Liver (tissue), 9 donors: ENCODE data around the gene ZNF32. TPM values are rescaled to one million over a fixed set of nuclear protein-coding genes. Genes with fewer than 3 reads are reported as not detected.

Experiments used
- DNase-seq: peaks from one replicate; pipeline ENCODE4 v3.0.0-alpha.2; 2017; ENCODE audit warnings: low spot score
- H3K27ac ChIP-seq, 2 donors: one replicate each; pipeline ENCODE4 v1.7.0; 2013; ENCODE audit warnings: inconsistent platforms in 2 of 2, low read length in 2 of 2, control low read depth in 1 of 2, low read depth in 1 of 2, mild to moderate bottlenecking in 1 of 2
- H3K27me3 ChIP-seq, 4 donors: one replicate each; pipeline versions ENCODE4 v1.6.1 to v1.7.0; 2013; ENCODE audit warnings: low read length in 3 of 4, inconsistent platforms in 1 of 4, mild to moderate bottlenecking in 1 of 4, moderate library complexity in 1 of 4; ENCODE audit not compliant: control insufficient read depth in 4 of 4, insufficient read depth in 4 of 4
- H3K36me3 ChIP-seq, 4 donors: one replicate each; pipeline versions ENCODE4 v1.6.1 to v1.7.0; 2013; ENCODE audit warnings: low read length in 3 of 4, mild to moderate bottlenecking in 3 of 4, low read depth in 1 of 4, moderate library complexity in 1 of 4; ENCODE audit not compliant: control insufficient read depth in 4 of 4, insufficient read depth in 3 of 4
- H3K4me1 ChIP-seq, 4 donors: one replicate each; pipeline versions ENCODE4 v1.6.1 to v1.7.0; 2013; ENCODE audit warnings: low read length in 3 of 4, mild to moderate bottlenecking in 3 of 4, moderate library complexity in 1 of 4; ENCODE audit not compliant: control insufficient read depth in 4 of 4, insufficient read depth in 4 of 4
- H3K4me3 ChIP-seq, 3 donors: one replicate each; pipeline versions ENCODE4 v1.6.1 to v1.7.0; 2013; ENCODE audit warnings: low read length in 3 of 3, control low read depth in 1 of 3, low read depth in 1 of 3, mild to moderate bottlenecking in 1 of 3
- H3K9ac ChIP-seq, 2 donors: one replicate each; pipeline ENCODE4 v1.7.0; 2013; ENCODE audit warnings: low read length in 2 of 2, mild to moderate bottlenecking in 2 of 2, moderate library complexity in 2 of 2, control low read depth in 1 of 2, low read depth in 1 of 2
- H3K9me3 ChIP-seq, 4 donors: one replicate each; pipeline versions ENCODE4 v1.6.1 to v1.7.0; 2013; ENCODE audit warnings: low read length in 3 of 4; ENCODE audit not compliant: control insufficient read depth in 4 of 4
- CTCF ChIP-seq: fragments of 150-350 bp; IDR thresholded peaks from 2 replicates; pipeline ENCODE4 v1.5.1; 2017; ENCODE audit warnings: improper control_type of control experiment, low read depth, low read length; ENCODE audit not compliant: missing input control
- EGR1 ChIP-seq, 2 donors: IDR thresholded peaks; 2 replicates each; pipeline ENCODE4 v1.6.1; 2016 to 2018; ENCODE audit warnings: antibody characterized with exemption in 2 of 2, low read depth in 2 of 2
- FOXA1 ChIP-seq: IDR thresholded peaks from 2 replicates; pipeline ENCODE4 v1.6.1; 2016; ENCODE audit warnings: antibody characterized with exemption
- FOXA2 ChIP-seq: IDR thresholded peaks from 2 replicates; pipeline ENCODE4 v1.6.1; 2016; ENCODE audit warnings: antibody characterized with exemption
- GABPA ChIP-seq, 2 donors: IDR thresholded peaks in 1 of 2; conservative IDR thresholded peaks in 1 of 2; 2 replicates each; pipeline ENCODE4 v1.6.1; 2016; ENCODE audit warnings: antibody characterized with exemption in 2 of 2, mild to moderate bottlenecking in 1 of 2, moderate library complexity in 1 of 2
- HNF4A ChIP-seq, 2 donors: conservative IDR thresholded peaks; 2 replicates each; pipeline ENCODE4 v1.6.1; 2016; ENCODE audit warnings: antibody characterized with exemption in 2 of 2, mild to moderate bottlenecking in 2 of 2
- HNF4G ChIP-seq: IDR thresholded peaks from 2 replicates; pipeline ENCODE4 v1.6.1; 2016; ENCODE audit warnings: antibody characterized with exemption
- JUND ChIP-seq, 2 donors: IDR thresholded peaks; 2 replicates each; pipeline ENCODE4 v1.6.1; 2016; ENCODE audit warnings: antibody characterized with exemption in 2 of 2
- MAX ChIP-seq: IDR thresholded peaks from 2 replicates; pipeline ENCODE4 v1.6.1; 2016; ENCODE audit warnings: antibody characterized with exemption
- NR2F2 ChIP-seq: IDR thresholded peaks from 2 replicates; pipeline ENCODE4 v1.6.1; 2016; ENCODE audit warnings: antibody characterized with exemption
- RAD21 ChIP-seq, 2 donors: IDR thresholded peaks; 2 replicates each; pipeline ENCODE4 v1.6.1; 2016; ENCODE audit warnings: antibody characterized with exemption in 2 of 2, mild to moderate bottlenecking in 2 of 2
- RXRA ChIP-seq, 2 donors: IDR thresholded peaks; 2 replicates each; pipeline ENCODE4 v1.6.1; 2017 to 2018; ENCODE audit warnings: antibody characterized with exemption in 2 of 2, mild to moderate bottlenecking in 1 of 2
- SP1 ChIP-seq: IDR thresholded peaks from 2 replicates; pipeline ENCODE4 v1.6.1; 2018; ENCODE audit warnings: antibody characterized with exemption, mild to moderate bottlenecking
- TAF1 ChIP-seq: conservative IDR thresholded peaks from 2 replicates; pipeline ENCODE4 v1.6.1; 2016; ENCODE audit warnings: antibody characterized with exemption, mild to moderate bottlenecking
- YY1 ChIP-seq: IDR thresholded peaks from 2 replicates; pipeline ENCODE4 v1.6.1; 2016; ENCODE audit warnings: antibody characterized with exemption, mild to moderate bottlenecking
- WGBS: extraction: QIAGEN DNeasy Blood & Tissue Kit; methylation state at CpG from one replicate; pipeline ENCODE4 v1.1.7; 2013; 5-methylcytosine and 5-hydroxymethylcytosine counted together
- polyA plus RNA-seq, 2 donors: library from polyadenylated mRNA; stranded (reverse) in 1 of 2; unstranded in 1 of 2; fragments of 200-250 nt in 1 of 2; fragments of >200 nt in 1 of 2; fragmentation: Nextera tagmentation in 1 of 2; extraction: Ambion mirVana in 1 of 2; gene quantifications; one replicate each; pipeline versions ENCODE4 v1.2.1 to v1.2.3, GENCODE V29; 2013 to 2015
- total RNA-seq, 2 donors: library from RNA; depleted of rRNA; stranded (reverse); fragments of >200 nt; gene quantifications; one replicate each; pipeline ENCODE4 v1.2.3, GENCODE V29; 2014
- TF ChIP-seq, protein P1 (sequence below): IDR thresholded peaks from 2 replicates; pipeline ENCODE4 v1.6.1; 2016; ENCODE audit warnings: antibody characterized with exemption
- TF ChIP-seq, protein P2 (sequence below): IDR thresholded peaks from 2 replicates; pipeline ENCODE4 v1.6.1; 2016; ENCODE audit warnings: antibody characterized with exemption
- TF ChIP-seq, protein P3 (sequence below): IDR thresholded peaks from 2 replicates; pipeline ENCODE4 v1.6.1; 2016; ENCODE audit warnings: antibody characterized with exemption, mild to moderate bottlenecking
- donor health status: healthy.
- donor health status: healthy.
- donor health status: healthy.
- donor health status: healthy.
- donor health status: healthy.

The ZNF32 gene
- total and polyA plus RNA-seq, 4 donors: 6.5 to 19.9 (median 12.5) TPM

DNA sequence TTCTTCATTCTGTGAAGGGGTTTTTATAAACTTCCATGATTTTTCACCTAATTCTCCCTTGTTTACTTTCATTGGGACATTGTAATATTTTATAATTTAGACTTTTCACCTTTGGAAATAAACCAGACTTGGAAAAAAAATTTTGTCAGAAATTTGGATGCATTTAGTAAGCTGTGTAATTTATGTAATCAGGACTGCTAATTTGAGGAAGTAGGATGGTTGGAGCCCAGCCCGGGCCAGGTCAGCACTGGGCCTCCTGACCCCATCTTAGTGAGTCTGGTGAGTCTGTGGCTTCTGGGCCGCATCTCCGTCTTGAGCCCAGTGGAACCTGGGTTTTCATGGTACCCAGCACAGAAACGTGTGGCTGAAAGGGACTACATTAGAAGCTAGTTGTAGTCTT lies 27.6 kb upstream of the ZNF32 start:
- TF ChIP-seq, protein P1, sequence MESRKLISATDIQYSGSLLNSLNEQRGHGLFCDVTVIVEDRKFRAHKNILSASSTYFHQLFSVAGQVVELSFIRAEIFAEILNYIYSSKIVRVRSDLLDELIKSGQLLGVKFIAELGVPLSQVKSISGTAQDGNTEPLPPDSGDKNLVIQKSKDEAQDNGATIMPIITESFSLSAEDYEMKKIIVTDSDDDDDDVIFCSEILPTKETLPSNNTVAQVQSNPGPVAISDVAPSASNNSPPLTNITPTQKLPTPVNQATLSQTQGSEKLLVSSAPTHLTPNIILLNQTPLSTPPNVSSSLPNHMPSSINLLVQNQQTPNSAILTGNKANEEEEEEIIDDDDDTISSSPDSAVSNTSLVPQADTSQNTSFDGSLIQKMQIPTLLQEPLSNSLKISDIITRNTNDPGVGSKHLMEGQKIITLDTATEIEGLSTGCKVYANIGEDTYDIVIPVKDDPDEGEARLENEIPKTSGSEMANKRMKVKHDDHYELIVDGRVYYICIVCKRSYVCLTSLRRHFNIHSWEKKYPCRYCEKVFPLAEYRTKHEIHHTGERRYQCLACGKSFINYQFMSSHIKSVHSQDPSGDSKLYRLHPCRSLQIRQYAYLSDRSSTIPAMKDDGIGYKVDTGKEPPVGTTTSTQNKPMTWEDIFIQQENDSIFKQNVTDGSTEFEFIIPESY: no peak
- TF ChIP-seq FOXA2: no peak
- no peak for TF ChIP-seq EGR1 (IDR thresholded peaks at IDR 0.05; ENCODE audit: low read depth in 2 of 2)
- no peak for TF ChIP-seq TAF1
- peak in 1 of 2 donors; percentile 19 for TF ChIP-seq RXRA (IDR thresholded peaks at IDR 0.05)
- no peak for TF ChIP-seq GABPA (IDR thresholded peaks at IDR 0.05 in 1 of 2, conservative IDR thresholded peaks at IDR 0.05 in 1 of 2)
- TF ChIP-seq NR2F2: peak; percentile 72
- TF ChIP-seq, protein P2, sequence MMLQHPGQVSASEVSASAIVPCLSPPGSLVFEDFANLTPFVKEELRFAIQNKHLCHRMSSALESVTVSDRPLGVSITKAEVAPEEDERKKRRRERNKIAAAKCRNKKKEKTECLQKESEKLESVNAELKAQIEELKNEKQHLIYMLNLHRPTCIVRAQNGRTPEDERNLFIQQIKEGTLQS: no peak
- no peak for TF ChIP-seq MAX
- no peak for TF ChIP-seq HNF4A (conservative IDR thresholded peaks at IDR 0.05)
- TF ChIP-seq SP1: no peak
- TF ChIP-seq YY1: no peak
- TF ChIP-seq FOXA1: no peak
- TF ChIP-seq HNF4G: no peak
- TF ChIP-seq, protein P3, sequence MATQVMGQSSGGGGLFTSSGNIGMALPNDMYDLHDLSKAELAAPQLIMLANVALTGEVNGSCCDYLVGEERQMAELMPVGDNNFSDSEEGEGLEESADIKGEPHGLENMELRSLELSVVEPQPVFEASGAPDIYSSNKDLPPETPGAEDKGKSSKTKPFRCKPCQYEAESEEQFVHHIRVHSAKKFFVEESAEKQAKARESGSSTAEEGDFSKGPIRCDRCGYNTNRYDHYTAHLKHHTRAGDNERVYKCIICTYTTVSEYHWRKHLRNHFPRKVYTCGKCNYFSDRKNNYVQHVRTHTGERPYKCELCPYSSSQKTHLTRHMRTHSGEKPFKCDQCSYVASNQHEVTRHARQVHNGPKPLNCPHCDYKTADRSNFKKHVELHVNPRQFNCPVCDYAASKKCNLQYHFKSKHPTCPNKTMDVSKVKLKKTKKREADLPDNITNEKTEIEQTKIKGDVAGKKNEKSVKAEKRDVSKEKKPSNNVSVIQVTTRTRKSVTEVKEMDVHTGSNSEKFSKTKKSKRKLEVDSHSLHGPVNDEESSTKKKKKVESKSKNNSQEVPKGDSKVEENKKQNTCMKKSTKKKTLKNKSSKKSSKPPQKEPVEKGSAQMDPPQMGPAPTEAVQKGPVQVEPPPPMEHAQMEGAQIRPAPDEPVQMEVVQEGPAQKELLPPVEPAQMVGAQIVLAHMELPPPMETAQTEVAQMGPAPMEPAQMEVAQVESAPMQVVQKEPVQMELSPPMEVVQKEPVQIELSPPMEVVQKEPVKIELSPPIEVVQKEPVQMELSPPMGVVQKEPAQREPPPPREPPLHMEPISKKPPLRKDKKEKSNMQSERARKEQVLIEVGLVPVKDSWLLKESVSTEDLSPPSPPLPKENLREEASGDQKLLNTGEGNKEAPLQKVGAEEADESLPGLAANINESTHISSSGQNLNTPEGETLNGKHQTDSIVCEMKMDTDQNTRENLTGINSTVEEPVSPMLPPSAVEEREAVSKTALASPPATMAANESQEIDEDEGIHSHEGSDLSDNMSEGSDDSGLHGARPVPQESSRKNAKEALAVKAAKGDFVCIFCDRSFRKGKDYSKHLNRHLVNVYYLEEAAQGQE: no peak
- no peak for TF ChIP-seq RAD21 (IDR thresholded peaks at IDR 0.05)
- no peak for TF ChIP-seq JUND (IDR thresholded peaks at IDR 0.05)
- no peak for TF ChIP-seq CTCF
- Histone ChIP-seq H3K4me3 (no peak overlapping the region), H3K9me3 (no peaks in the 10 kb centered on the region), H3K27ac (no peak overlapping the region), H3K9ac (no peak overlapping the region), H3K27me3 (no peaks in the 10 kb centered on the region), H3K36me3 (no peaks in the 10 kb centered on the region), H3K4me1 (no peaks in the 10 kb centered on the region)
- DNase-seq: no peak
- WGBS: 72% methylated on average over 4 of the region's 4 CpGs
